Measurements from ENCODE around the gene MSGN1.

The MSGN1 gene

DNA sequence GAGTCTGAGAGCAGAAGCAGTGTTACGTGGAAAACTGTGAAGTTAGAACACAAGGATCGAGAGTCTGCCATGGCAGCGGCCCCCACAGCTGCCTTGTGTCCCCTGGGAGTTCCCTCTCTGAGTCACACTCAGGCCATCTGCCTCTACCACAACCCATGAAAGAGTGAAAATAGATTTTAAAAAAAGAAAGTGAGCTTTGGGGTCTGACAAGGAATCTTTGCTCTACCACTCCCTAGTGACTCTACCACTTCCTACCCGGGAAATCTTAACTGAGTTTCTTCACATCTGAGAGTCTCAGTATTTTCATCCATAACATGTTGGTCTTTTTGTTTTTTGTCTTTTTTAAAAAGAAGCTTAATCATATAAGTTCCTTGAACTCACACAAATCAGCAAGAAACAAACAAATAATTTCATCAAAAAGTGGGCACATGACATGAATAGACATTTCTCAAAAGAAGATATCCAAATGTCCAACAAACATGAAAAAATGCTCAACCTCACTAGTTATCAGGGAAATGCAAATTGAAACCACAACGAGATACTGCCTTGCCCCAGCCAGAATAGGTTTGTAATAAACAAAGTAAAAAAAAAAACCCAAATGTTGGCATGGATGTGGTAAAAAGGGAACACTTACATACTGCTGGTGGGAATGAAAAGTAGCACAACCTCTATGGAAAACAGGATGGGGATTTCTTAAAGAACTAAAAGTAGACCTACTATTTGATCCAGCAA, 2.4 kb upstream of the MSGN1 start:
- Histone ChIP-seq H3K9me3 (ENCODE audit: insufficient read depth, low read length) (no peaks in the 10 kb centered on the region), H3K9ac (ENCODE audit: low read length) (peak overlapping the region; percentile 66), H3K4me2 (ENCODE audit: low read length) (peak overlapping the region; percentile 77), H3K4me3 (ENCODE audit: low read length) (peak overlapping the region; percentile 51), H3K4me1 (ENCODE audit: low read length) (peaks cover 77% of the 10 kb centered on the region), H3K79me2 (ENCODE audit: low read length) (no peaks in the 10 kb centered on the region), H3K36me3 (replicated peaks; ENCODE audit: low read depth, low read length) (no peaks in the 10 kb centered on the region), H2AFZ (ENCODE audit: low read depth, low read length) (no peak overlapping the region), H3K27me3 (ENCODE audit: low read depth, low read length) (no peaks in the 10 kb centered on the region), H3K27ac (ENCODE audit: low read length) (peak overlapping the region; percentile 96), H4K20me1 (ENCODE audit: insufficient read depth, low read length) (no peaks in the 10 kb centered on the region)
- TF ChIP-seq, protein P1, sequence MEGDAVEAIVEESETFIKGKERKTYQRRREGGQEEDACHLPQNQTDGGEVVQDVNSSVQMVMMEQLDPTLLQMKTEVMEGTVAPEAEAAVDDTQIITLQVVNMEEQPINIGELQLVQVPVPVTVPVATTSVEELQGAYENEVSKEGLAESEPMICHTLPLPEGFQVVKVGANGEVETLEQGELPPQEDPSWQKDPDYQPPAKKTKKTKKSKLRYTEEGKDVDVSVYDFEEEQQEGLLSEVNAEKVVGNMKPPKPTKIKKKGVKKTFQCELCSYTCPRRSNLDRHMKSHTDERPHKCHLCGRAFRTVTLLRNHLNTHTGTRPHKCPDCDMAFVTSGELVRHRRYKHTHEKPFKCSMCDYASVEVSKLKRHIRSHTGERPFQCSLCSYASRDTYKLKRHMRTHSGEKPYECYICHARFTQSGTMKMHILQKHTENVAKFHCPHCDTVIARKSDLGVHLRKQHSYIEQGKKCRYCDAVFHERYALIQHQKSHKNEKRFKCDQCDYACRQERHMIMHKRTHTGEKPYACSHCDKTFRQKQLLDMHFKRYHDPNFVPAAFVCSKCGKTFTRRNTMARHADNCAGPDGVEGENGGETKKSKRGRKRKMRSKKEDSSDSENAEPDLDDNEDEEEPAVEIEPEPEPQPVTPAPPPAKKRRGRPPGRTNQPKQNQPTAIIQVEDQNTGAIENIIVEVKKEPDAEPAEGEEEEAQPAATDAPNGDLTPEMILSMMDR (IDR thresholded peaks at IDR 0.05; ENCODE audit: low read depth, low read length) = no peak
- TF ChIP-seq EZH2phosphoT487 (IDR thresholded peaks at IDR 0.05; ENCODE audit: low read depth) = no peak

DNA sequence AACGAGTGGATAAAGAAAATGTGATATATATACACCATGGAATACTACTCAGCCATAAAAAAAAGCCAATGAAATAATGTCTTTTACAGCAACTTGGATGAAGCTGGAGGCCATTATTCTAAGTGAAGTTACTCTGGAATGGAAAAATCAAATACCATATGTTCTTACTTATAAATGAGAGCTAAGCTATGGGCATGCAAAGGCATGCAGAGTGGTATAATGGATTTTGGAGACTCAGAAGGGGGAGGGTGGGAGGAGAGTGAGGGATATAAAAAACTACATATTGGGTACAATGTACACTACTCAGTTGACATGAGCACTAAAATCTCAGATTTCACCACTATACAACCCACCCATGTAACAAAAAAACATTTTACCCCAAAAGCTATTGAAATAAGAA, 1.7 kb upstream of the MSGN1 start:
- H3K4me2 ChIP-seq (ENCODE audit: low read length) = peak overlapping the region; percentile 77
- H3K4me3 ChIP-seq (ENCODE audit: low read length) = peak overlapping the region; percentile 51
- H3K27me3 ChIP-seq (ENCODE audit: low read depth, low read length) = no peaks in the 10 kb centered on the region
- no peak overlapping the region for H2AFZ ChIP-seq (ENCODE audit: low read depth, low read length)
- peaks cover 77% of the 10 kb centered on the region for H3K4me1 ChIP-seq (ENCODE audit: low read length)
- no peaks in the 10 kb centered on the region for H3K79me2 ChIP-seq (ENCODE audit: low read length)
- peak overlapping the region; percentile 96 for H3K27ac ChIP-seq (ENCODE audit: low read length)
- H4K20me1 ChIP-seq (ENCODE audit: insufficient read depth, low read length) = no peaks in the 10 kb centered on the region
- no peak for TF ChIP-seq EZH2phosphoT487 (IDR thresholded peaks at IDR 0.05; ENCODE audit: low read depth)
- TF ChIP-seq, protein P1 (IDR thresholded peaks at IDR 0.05; ENCODE audit: low read depth, low read length) = no peak
- H3K36me3 ChIP-seq (replicated peaks; ENCODE audit: low read depth, low read length) = no peaks in the 10 kb centered on the region
- H3K9me3 ChIP-seq (ENCODE audit: insufficient read depth, low read length) = no peaks in the 10 kb centered on the region
- peak overlapping the region; percentile 66 for H3K9ac ChIP-seq (ENCODE audit: low read length)

DNA sequence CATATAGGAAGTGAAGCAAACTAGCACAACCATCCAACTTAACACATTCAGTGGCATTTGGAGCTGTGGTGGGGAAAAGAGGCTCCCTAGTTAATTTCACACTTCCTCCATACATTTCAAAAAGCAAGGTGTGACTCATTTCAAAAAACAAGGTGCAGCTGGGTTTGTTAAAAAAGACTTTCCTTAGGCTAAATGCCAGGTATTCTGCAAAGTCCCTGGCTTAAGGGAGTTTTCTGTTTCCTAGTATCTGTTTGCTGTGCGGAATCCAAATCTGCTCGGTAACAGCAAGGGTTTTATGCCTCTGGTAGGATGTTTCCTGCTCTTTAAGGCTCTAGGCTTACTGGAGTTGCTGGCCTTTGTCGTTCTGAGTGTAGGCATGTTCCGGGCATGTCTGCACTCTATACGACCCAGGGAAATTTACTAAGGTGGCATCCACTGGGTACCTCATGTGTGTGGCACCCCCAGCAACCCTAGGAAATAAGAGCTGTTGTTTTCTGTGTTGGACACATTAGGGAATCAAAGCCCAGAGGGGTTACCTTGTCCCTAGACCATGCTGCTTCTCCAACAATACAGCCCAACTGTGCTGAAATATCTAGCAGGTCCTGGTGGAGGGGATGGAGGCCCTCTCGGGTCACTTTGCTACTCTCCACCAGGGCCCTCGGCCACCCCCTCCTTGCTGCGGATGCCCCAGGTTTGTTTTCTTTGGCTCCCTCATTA, 634 bp upstream of the MSGN1 start:
- no peak for TF ChIP-seq EZH2phosphoT487 (IDR thresholded peaks at IDR 0.05; ENCODE audit: low read depth)
- TF ChIP-seq, protein P1 (IDR thresholded peaks at IDR 0.05; ENCODE audit: low read depth, low read length) = no peak
- H3K4me2 ChIP-seq (ENCODE audit: low read length) = peak overlapping the region; percentile 77
- H3K4me1 ChIP-seq (ENCODE audit: low read length) = peaks cover 77% of the 10 kb centered on the region
- peak overlapping the region; percentile 38 for H3K4me3 ChIP-seq (ENCODE audit: low read length)
- H4K20me1 ChIP-seq (ENCODE audit: insufficient read depth, low read length) = no peaks in the 10 kb centered on the region
- H3K36me3 ChIP-seq (replicated peaks; ENCODE audit: low read depth, low read length) = no peaks in the 10 kb centered on the region
- H3K79me2 ChIP-seq (ENCODE audit: low read length) = no peaks in the 10 kb centered on the region
- H3K9me3 ChIP-seq (ENCODE audit: insufficient read depth, low read length) = no peaks in the 10 kb centered on the region
- H3K27ac ChIP-seq (ENCODE audit: low read length) = peak overlapping the region; percentile 96
- H3K27me3 ChIP-seq (ENCODE audit: low read depth, low read length) = no peaks in the 10 kb centered on the region
- no peak overlapping the region for H2AFZ ChIP-seq (ENCODE audit: low read depth, low read length)
- peak overlapping the region; percentile 66 for H3K9ac ChIP-seq (ENCODE audit: low read length)

DNA sequence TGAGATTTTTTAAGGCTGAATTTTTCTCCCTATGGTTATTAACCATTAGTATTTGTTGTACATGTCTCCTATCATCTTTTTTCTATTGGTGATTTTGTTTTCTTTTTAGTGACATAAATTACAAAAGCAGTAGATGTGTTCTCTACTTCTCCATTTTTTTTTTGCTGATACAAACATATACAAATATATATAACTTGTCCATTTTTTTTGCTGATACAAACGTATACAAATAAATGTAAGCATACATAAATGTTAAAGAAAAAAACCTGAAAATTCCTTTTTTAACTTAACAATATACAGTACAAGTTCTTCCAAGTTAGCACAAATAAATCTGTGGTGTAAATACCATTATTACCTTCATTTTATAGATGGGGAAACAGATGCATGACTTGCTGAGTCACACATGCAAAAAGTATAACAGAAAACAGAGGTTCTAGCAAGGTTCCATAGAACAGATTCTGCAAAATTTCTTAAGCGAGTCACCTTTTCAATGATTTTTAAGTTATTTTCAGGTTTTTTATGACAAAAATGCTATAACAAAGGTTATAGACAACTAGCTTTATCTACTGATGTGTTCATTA, 2.1 kb downstream of the MSGN1 start:
- Histone ChIP-seq H3K9ac (ENCODE audit: low read length) (peak overlapping the region; percentile 34; the same call in 1 of the 2 replicates), H3K4me2 (ENCODE audit: low read length) (peak overlapping the region; percentile 25), H2AFZ (ENCODE audit: low read depth, low read length) (0 out of 2 replicates have a peak overlapping the region, but pooled peaks have one; percentile 12), H3K27me3 (ENCODE audit: low read depth, low read length) (no peaks in the 10 kb centered on the region), H4K20me1 (ENCODE audit: insufficient read depth, low read length) (no peaks in the 10 kb centered on the region), H3K36me3 (replicated peaks; ENCODE audit: low read depth, low read length) (no peaks in the 10 kb centered on the region), H3K4me3 (ENCODE audit: low read length) (no peak overlapping the region), H3K27ac (ENCODE audit: low read length) (no peak overlapping the region), H3K79me2 (ENCODE audit: low read length) (no peaks in the 10 kb centered on the region), H3K4me1 (ENCODE audit: low read length) (peaks cover 80% of the 10 kb centered on the region), H3K9me3 (ENCODE audit: insufficient read depth, low read length) (no peaks in the 10 kb centered on the region)
- no peak for TF ChIP-seq EZH2phosphoT487 (IDR thresholded peaks at IDR 0.05; ENCODE audit: low read depth)
- TF ChIP-seq, protein P1 (IDR thresholded peaks at IDR 0.05; ENCODE audit: low read depth, low read length) = no peak
